ENCODE data around the gene CLCNKB. TPM values are rescaled to one million over a fixed set of nuclear protein-coding genes. Genes with fewer than 3 reads are reported as not detected.

Gene CLCNKB
- total and polyA plus RNA-seq, 2 of the 4 experiments (the other 2 are of a cell fraction), result 0.09 TPM; not detected in 1

GRCh38 chr1:16014509-16015482 lies 28.8 kb upstream of the CLCNKB start:
- Histone ChIP-seq H4K5ac (ENCODE audit: low read depth, low read length) (no peak overlapping the region), H3K23ac (ENCODE audit: low read depth, low read length) (no peak overlapping the region), H3K4me1 (ENCODE audit: control insufficient read depth, insufficient read depth, low read length) (peaks cover 30% of the 10 kb centered on the region), H3K9me1 (ENCODE audit: insufficient read depth, low read length) (peaks cover 3% of the 10 kb centered on the region), H3K4me2 (ENCODE audit: low read depth, low read length) (no peak overlapping the region), H2BK15ac (ENCODE audit: low read depth, low read length) (peak overlapping the region; percentile 58; the same call in 1 of the 3 replicates), H2AK9ac (replicated peaks; ENCODE audit: low read depth, low read length, poor library complexity) (peak overlapping the region; percentile 15), H2AK5ac (ENCODE audit: low read depth, low read length) (peak overlapping the region; percentile 12), H3K27ac (ENCODE audit: insufficient read depth, low read length) (no peak overlapping the region), H3K9ac (ENCODE audit: low read depth, low read length) (no peak overlapping the region), H3K14ac (replicated peaks; ENCODE audit: low read depth, low read length) (no peak overlapping the region; the same call in 1 of the 2 replicates), H2BK20ac (ENCODE audit: low read depth, low read length) (no peak overlapping the region), H4K91ac (ENCODE audit: insufficient read depth, low read depth, low read length) (no peak overlapping the region), H3K9me3 (ENCODE audit: control insufficient read depth, insufficient read depth, low read length) (no peaks in the 10 kb centered on the region), H2BK5ac (ENCODE audit: low read depth, low read length, poor library complexity, severe bottlenecking) (no peak overlapping the region), H2AFZ (replicated peaks; ENCODE audit: low read length, poor library complexity) (peak overlapping the region; percentile 48), H2BK120ac (ENCODE audit: low read depth, low read length) (no peak overlapping the region), H4K8ac (ENCODE audit: low read depth in 2 of 2, low read length in 2 of 2) (no peak overlapping the region), H3K36me3 (ENCODE audit: control insufficient read depth, insufficient read depth, low read length) (no peaks in the 10 kb centered on the region), H3K56ac (ENCODE audit: extremely low read depth, insufficient read depth, low read length) (no peak overlapping the region), H4K20me1 (ENCODE audit: insufficient read depth, low read length) (no peaks in the 10 kb centered on the region), H3K4me3 (ENCODE audit: insufficient read depth, low read depth, low read length) (no peak overlapping the region), H3K18ac (ENCODE audit: low read depth, low read length) (no peak overlapping the region), H3K79me1 (ENCODE audit: low read depth in 1 of 2, low read length in 2 of 2) (no peaks in the 10 kb centered on the region), H3K27me3 (ENCODE audit: control insufficient read depth, insufficient read depth, low read length) (no peaks in the 10 kb centered on the region), H3K4ac (ENCODE audit: low read depth, low read length) (peak overlapping the region; percentile 31; the same call in 1 of the 2 replicates)
- WGBS, 2 experiments (ENCODE audit: extremely low coverage in 2 of 2, insufficient read length in 1 of 2), result 65% methylated on average over 2 of the region's 17 CpGs; no CpG with 5 or more reads in 1 of the 2 experiments
- TF ChIP-seq USF2 (IDR thresholded peaks at IDR 0.05; ENCODE audit: low read depth, low read length) (peak; percentile 32; the same call in 1 of the 2 replicates), MAFK (IDR thresholded peaks at IDR 0.05; ENCODE audit: low read depth, low read length) (no peak)
- in situ Hi-C loops (cut with MboI; ENCODE audit: low sequenced_read_pairs), result no loop called here
- ATAC-seq (ENCODE audit: low read depth) (no peak), DNase-seq (no peak)
- ChIA-PET CTCF (interaction anchor here (1.1 kb wide), 1 partner anchor 223 kb away, joined by 3 read pairs; no protein-coding TSS in a partner anchor), POLR2A (ENCODE audit: unreplicated experiment) (interaction anchor here (0.6 kb wide), 1 partner anchor 105 kb away, joined by 10 read pairs; no protein-coding TSS in a partner anchor)
- intact Hi-C loops (cut with micrococcal nuclease), result no loop called here
- no TSS peak for BruUV-seq (replicated peaks)
- dilution Hi-C loops (cut with HindIII; ENCODE audit: low sequenced_read_pairs, unreplicated experiment), result no loop called here
